GDM1 (cell line): Measurements from ENCODE around the gene HPSE2.
"Not testable (repeated sequence)": the region's sequence is repeated elsewhere in the genome, so short reads cannot be mapped to it uniquely, and the experiment has no call there.

Experiments used
- DNase-seq: peaks from one replicate; lab custom pipeline; 2025; lab: John Stamatoyannopoulos, UW

The HPSE2 gene

GRCh38 chr10:99161165-99161564, 74.5 kb downstream of the HPSE2 start:
- DNase-seq: no peak

- no peak for DNase-seq
Measured at GRCh38 chr10:99143651-99144050, 92.0 kb downstream of the HPSE2 start.

- no peak for DNase-seq
Measured at GRCh38 chr10:99143011-99143410, 92.6 kb downstream of the HPSE2 start.

- DNase-seq: not testable (repeated sequence)
Measured at GRCh38 chr10:99132897-99133296, 102.8 kb downstream of the HPSE2 start.

GRCh38 chr10:99125879-99126278, 109.8 kb downstream of the HPSE2 start:
- no peak for DNase-seq

- DNase-seq: no peak
Measured at GRCh38 chr10:99124376-99124775, 111.3 kb downstream of the HPSE2 start.

GRCh38 chr10:99123851-99124250, 111.8 kb downstream of the HPSE2 start:
- no peak for DNase-seq

GRCh38 chr10:99123336-99123735, 112.3 kb downstream of the HPSE2 start:
- DNase-seq: no peak

- DNase-seq: no peak
Measured at GRCh38 chr10:99119258-99119748, 116.3 kb downstream of the HPSE2 start.

- no peak for DNase-seq
Measured at GRCh38 chr10:99115703-99116102, 119.9 kb downstream of the HPSE2 start.

GRCh38 chr10:99085358-99085757, 150.3 kb downstream of the HPSE2 start:
- DNase-seq: no peak

- no peak for DNase-seq
Measured at GRCh38 chr10:99084161-99084560, 151.5 kb downstream of the HPSE2 start.

- no peak for DNase-seq
Measured at GRCh38 chr10:99080275-99080945, 155.2 kb downstream of the HPSE2 start.

- DNase-seq: no peak
Measured at GRCh38 chr10:99062591-99062990, 173.1 kb downstream of the HPSE2 start.

- DNase-seq: no peak
Measured at GRCh38 chr10:99058762-99059161, 176.9 kb downstream of the HPSE2 start.

GRCh38 chr10:99057936-99058690, 177.5 kb downstream of the HPSE2 start:
- no peak for DNase-seq

- DNase-seq: no peak
Measured at GRCh38 chr10:99045671-99046070, 190.0 kb downstream of the HPSE2 start.

GRCh38 chr10:99042051-99042771, 193.4 kb downstream of the HPSE2 start:
- DNase-seq: no peak

- DNase-seq: no peak
Measured at GRCh38 chr10:99041468-99041867, 194.2 kb downstream of the HPSE2 start.

- no peak for DNase-seq
Measured at GRCh38 chr10:99013885-99014284, 221.8 kb downstream of the HPSE2 start.

- no peak for DNase-seq
Measured at GRCh38 chr10:99010286-99010685, 225.4 kb downstream of the HPSE2 start.

- no peak for DNase-seq
Measured at GRCh38 chr10:99008054-99008453, 227.6 kb downstream of the HPSE2 start.

- DNase-seq: no peak
Measured at GRCh38 chr10:99007457-99007856, 228.2 kb downstream of the HPSE2 start.
